Skeletal muscle satellite cell (primary cell): ENCODE results near the gene VDAC2. TPM values are rescaled to one million over a fixed set of nuclear protein-coding genes. Genes with fewer than 3 reads are reported as not detected.

ENCODE experiments used
- H3K27me3 ChIP-seq: 2 replicates; pipeline ENCODE4 v1.7.0; 2013; ENCODE audit warnings: low read length; ENCODE audit not compliant: control insufficient read depth, insufficient read depth
- H3K36me3 ChIP-seq: 2 replicates; pipeline ENCODE4 v1.7.0; 2013; ENCODE audit warnings: mild to moderate bottlenecking, control low read depth, low read length; ENCODE audit not compliant: insufficient read depth
- H3K4me1 ChIP-seq: 2 replicates; pipeline ENCODE4 v1.7.0; 2013; ENCODE audit warnings: low read length; ENCODE audit not compliant: control insufficient read depth, insufficient read depth
- H3K4me2 ChIP-seq: 2 replicates; pipeline ENCODE4 v1.7.0; 2013; ENCODE audit warnings: mild to moderate bottlenecking, low read length
- H3K4me3 ChIP-seq: 2 replicates; pipeline ENCODE4 v1.7.0; 2013; ENCODE audit warnings: low read length
- H3K9ac ChIP-seq: 2 replicates; pipeline ENCODE4 v1.7.0; 2013; ENCODE audit warnings: mild to moderate bottlenecking, low read depth, low read length, moderate library complexity
- H3K9me3 ChIP-seq: replicated peaks from 2 replicates; pipeline ENCODE4 v1.7.0; 2013; ENCODE audit warnings: mild to moderate bottlenecking, control low read depth, low read length
- total RNA-seq: library from RNA; depleted of rRNA; stranded (reverse); fragments of >200 nt; gene quantifications from 2 replicates; pipeline ENCODE4 v1.2.3, GENCODE V29; 2012; rRNA removed

The VDAC2 gene, protein sequence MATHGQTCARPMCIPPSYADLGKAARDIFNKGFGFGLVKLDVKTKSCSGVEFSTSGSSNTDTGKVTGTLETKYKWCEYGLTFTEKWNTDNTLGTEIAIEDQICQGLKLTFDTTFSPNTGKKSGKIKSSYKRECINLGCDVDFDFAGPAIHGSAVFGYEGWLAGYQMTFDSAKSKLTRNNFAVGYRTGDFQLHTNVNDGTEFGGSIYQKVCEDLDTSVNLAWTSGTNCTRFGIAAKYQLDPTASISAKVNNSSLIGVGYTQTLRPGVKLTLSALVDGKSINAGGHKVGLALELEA
- total RNA-seq: 179 and 241 TPM in 2 replicates

DNA sequence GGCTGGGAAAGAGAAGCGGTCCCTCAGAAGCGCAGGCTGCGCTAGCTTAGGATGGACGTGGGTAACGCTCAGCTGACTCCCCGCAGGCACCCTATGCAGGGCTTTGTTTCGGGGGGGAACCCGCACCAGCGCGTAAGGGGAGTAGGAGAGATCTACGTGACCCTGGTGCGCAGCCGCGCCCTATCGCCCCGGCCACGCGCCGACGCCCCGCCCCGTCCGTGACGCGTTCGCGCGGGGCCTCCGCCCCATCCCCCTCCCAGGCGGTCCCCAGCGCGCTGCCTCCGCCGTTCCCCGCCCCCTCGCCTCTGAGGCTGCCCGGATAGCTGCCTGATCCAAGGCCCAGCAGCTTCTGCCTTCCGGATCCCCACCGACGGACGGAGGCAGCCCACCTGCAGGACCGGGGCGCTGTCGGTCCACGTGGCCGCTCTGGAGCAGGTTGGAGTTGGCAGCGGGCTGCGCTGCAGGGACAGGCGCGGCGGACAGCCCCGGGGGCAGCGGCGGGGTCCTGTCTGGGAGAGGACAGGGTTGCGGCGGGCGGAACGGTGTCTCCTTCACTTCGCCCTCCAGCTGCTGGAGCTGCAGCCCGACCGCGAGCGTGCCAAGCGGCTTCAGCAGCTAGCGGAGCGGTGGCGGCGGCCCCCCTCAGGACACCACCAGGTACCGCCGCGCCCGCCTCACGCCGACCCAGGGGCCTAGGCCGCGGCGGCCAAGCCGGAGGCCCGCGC, at the start of gene VDAC2:
Gene VDAC2, plus strand, starts transcription at position 515 of the 725 bp plus-strand sequence. CDS start 363 bp downstream, outside the sequence.
- H3K4me2 ChIP-seq: peak within 1 kb of the TSS; percentile 99
- no peaks in the 10 kb centered on the region for H3K9me3 ChIP-seq
- peaks cover 29% of the 10 kb centered on the region for H3K4me1 ChIP-seq
- H3K4me3 ChIP-seq: peak within 1 kb of the TSS; percentile 98
- H3K27me3 ChIP-seq: no peaks in the 10 kb centered on the region
- H3K36me3 ChIP-seq: peaks cover 26% of the 10 kb centered on the region
- peak within 1 kb of the TSS; percentile 98 for H3K9ac ChIP-seq

DNA sequence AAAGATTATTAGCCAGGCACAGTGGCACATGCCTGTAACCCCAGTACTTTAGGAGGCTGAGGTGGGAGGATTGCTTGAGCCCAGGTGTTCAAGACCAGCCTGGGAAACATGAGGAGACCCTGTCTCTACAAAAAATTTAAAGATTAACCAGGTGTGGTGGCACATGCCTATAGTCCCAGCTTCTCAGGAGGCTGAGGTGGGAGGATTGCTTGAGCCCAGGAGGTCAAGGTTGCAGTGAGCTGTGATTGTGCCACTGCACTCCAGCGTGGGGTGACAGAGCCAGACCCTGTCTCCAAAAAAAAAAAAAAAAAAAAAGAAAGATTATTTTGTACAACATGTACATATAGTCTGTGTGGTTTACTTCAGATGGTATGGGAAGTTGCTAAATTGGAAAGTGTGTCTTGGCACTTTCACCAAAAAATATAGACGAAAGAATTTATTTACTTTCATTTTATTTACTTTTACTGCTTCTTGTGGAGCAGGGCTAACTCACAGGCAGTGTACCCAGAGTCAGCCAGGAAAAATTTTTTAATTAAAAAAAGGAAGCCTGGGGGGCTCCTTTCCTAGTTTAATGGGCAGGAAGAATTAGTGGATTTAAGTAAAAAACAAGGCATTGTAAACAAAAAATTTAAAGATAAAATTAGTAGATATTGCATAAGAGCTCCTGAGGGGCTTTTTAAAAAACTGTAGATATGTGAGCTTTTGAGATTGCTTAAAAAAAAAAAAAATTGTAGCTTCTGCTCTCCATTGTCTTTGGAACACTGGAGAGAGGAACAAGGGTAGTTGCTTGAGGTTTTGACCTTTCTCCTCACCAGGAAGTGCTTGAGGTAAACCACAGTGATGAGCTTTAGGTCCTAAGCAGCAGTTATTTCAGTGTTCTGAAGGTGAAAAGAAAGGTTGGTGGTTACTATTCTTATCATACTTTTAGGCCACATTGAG, 44.6 kb upstream of the VDAC2 start:
- Histone ChIP-seq H3K4me3 (no peak overlapping the region), H3K9ac (no peak overlapping the region), H3K27me3 (no peaks in the 10 kb centered on the region), H3K4me1 (no peaks in the 10 kb centered on the region), H3K9me3 (no peaks in the 10 kb centered on the region), H3K4me2 (no peak overlapping the region), H3K36me3 (peaks cover 11% of the 10 kb centered on the region)

DNA sequence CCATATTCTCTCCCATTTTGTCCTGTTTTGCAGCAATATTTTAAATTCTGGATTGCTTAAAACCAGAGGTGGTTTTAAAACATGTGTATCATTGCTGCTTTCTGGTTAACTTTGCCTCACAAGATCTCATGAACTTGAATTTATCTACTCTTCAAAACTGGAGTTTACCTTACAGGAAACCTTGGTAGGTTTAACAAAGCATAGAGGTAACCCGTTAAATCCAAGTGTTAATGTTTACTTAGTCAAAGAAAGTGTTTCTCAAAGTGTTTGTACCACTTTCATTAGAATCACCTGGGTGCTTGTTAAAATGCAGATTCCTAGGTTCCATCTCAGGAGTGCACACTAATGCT, 44.0 kb upstream of the VDAC2 start:
- Histone ChIP-seq H3K36me3 (peaks cover 11% of the 10 kb centered on the region), H3K9me3 (no peaks in the 10 kb centered on the region), H3K4me3 (no peak overlapping the region), H3K4me2 (no peak overlapping the region), H3K27me3 (no peaks in the 10 kb centered on the region), H3K9ac (no peak overlapping the region), H3K4me1 (no peaks in the 10 kb centered on the region)

DNA sequence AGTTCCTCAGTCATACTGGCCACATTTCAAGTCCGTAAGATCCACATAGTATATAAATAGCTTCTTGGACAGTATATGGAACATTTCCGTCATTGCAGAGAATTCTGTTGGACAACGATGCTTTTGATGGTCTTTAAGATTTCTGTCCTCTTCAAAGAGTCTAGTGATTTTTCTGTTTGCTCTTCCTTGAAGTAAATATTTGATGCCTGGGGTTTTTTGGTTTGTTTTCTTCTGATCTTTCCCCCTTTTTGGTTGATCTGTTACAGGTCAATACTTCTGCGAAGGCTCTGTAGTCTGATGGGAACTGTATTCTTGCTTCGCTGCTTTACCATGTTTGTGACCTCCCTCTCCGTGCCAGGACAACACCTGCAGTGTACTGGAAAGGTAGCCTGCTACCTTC, 42.3 kb upstream of the VDAC2 start:
- Histone ChIP-seq H3K36me3 (peaks cover 14% of the 10 kb centered on the region), H3K4me3 (no peak overlapping the region), H3K4me1 (no peaks in the 10 kb centered on the region), H3K9ac (no peak overlapping the region), H3K9me3 (no peaks in the 10 kb centered on the region), H3K4me2 (no peak overlapping the region), H3K27me3 (no peaks in the 10 kb centered on the region)

DNA sequence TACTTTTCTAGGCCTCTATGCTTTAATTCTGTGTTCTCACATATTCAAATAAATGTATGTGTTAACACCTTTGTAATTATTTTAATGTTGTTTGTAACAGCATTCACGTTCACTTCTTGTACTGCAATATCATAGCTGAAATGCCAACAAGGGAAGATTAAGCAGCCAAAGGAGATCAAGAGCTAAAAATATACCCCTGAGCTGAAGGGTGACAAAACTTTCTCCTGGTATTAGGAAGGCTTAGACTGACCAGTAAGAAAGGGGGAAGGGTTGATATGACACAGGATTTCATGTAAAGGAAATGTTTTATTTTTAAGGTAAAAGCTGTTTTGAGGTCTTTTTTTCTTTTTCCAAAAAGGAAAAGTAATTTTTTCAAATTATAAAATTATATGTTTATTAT, 40.4 kb upstream of the VDAC2 start:
- Histone ChIP-seq H3K27me3 (no peaks in the 10 kb centered on the region), H3K4me1 (no peaks in the 10 kb centered on the region), H3K9ac (no peak overlapping the region), H3K4me3 (no peak overlapping the region), H3K9me3 (no peaks in the 10 kb centered on the region), H3K36me3 (peaks cover 20% of the 10 kb centered on the region), H3K4me2 (no peak overlapping the region)

DNA sequence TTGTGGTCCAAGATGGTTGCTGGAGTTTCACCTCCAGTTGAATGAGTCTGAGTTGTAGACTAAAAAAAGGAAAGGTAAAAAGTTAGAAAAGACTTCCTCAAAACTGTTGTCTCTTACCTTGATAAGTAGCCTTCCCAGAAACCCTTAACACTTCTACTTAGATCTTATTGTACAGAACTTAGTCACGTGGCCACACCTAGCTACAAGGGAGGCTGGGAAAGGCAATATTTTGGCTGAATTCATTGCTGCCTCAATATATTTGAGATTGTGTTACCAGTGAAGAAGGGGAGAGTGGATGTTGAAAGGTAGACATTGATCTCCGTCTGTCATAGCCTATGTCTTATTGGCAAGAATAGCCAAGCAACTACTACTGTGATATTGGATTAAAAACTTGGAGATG, 35.5 kb upstream of the VDAC2 start:
- H3K4me3 ChIP-seq: no peak overlapping the region
- H3K36me3 ChIP-seq: peaks cover 23% of the 10 kb centered on the region
- no peak overlapping the region for H3K9ac ChIP-seq
- no peaks in the 10 kb centered on the region for H3K27me3 ChIP-seq
- no peak overlapping the region for H3K4me2 ChIP-seq
- H3K4me1 ChIP-seq: no peaks in the 10 kb centered on the region
- H3K9me3 ChIP-seq: no peaks in the 10 kb centered on the region

DNA sequence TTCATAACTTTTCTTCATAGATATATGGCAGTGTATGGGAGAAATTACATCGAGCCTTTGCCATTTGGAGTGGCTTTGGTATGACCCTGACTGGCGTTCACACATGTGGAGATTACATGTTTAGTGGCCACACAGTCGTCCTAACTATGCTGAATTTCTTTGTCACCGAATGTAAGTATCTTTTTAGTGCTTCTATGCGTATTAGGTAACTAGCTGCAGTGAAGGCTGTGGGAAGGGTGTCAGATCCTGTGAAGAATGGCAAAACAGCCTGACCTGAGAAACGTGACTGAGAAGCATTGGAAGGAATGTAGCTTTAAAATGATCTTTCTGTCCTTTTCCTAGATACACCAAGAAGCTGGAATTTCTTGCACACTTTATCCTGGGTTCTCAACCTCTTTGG, 34.5 kb upstream of the VDAC2 start:
- H3K9me3 ChIP-seq: no peaks in the 10 kb centered on the region
- H3K4me3 ChIP-seq: no peak overlapping the region
- no peak overlapping the region for H3K9ac ChIP-seq
- H3K4me1 ChIP-seq: peaks cover 1% of the 10 kb centered on the region
- no peaks in the 10 kb centered on the region for H3K27me3 ChIP-seq
- no peak overlapping the region for H3K4me2 ChIP-seq
- peaks cover 20% of the 10 kb centered on the region for H3K36me3 ChIP-seq

DNA sequence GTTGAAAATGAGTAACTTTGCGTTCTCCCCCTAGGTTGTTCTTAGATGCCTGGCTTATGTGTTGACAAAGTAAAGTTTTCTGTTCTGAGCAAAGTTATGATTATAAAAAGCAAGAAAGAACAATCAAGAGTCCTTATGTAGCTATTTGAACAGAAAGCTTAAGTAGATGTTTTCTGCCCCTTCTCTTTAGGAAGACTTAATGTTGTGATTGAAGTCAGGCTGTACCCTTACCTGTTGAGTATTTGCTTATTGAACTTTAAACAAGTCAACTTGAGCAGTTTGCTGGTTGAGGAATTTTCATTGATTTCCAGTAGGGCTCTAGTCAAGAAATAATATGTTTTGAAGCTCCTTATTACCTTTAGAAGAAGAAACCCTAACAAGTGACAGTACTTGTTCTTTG, 33.9 kb upstream of the VDAC2 start:
- Histone ChIP-seq H3K27me3 (no peaks in the 10 kb centered on the region), H3K4me2 (no peak overlapping the region), H3K9ac (no peak overlapping the region), H3K36me3 (peaks cover 20% of the 10 kb centered on the region), H3K4me3 (no peak overlapping the region), H3K4me1 (peaks cover 3% of the 10 kb centered on the region), H3K9me3 (no peaks in the 10 kb centered on the region)

DNA sequence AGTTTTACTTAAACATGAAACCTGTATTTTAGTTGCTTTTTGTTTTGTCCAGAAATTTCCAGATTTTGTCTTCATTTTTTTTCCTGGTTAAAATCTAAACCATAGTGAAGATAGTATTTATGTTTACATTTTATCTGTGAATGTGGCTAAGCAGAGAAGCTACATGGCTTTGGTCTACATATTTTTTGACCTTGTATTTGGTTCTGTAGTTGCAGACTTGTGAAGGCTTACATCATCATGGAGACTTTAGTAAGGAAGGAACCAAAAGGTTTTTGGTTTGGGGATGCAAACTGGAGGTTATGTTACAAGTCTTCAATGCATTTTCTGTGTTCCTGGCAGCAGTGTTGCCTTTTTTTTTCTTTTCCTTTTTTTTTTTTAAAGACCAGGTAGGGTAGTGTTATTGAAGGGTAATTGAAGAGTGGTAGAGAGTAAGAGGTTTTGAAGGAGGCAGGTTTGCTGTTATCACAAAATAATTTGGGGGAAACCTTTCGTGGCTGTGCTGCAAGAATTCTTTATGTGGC, 30.9 kb upstream of the VDAC2 start:
- H3K27me3 ChIP-seq: no peaks in the 10 kb centered on the region
- H3K4me1 ChIP-seq: peaks cover 3% of the 10 kb centered on the region
- no peak overlapping the region for H3K4me2 ChIP-seq
- H3K9ac ChIP-seq: no peak overlapping the region
- H3K36me3 ChIP-seq: peaks cover 15% of the 10 kb centered on the region
- no peak overlapping the region for H3K4me3 ChIP-seq
- no peaks in the 10 kb centered on the region for H3K9me3 ChIP-seq

DNA sequence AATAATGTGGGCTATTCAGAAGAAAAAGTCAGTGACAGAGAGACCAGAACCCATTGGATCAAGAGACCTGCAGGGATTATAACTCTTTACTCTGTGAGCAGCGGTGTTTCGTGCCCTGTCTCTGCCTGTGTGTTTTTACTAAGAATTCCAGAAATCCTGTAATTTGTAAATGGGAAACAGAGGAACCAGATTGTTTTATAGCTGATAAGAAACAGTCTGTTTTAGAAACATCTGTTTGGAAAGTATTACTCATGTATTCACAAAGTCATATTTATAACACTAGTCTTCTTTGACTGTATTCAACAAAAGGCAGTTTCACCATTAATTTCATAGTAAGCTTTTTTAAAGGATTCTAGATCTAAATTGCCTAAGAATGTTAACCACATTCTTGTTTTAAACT, 30.0 kb upstream of the VDAC2 start:
- Histone ChIP-seq H3K27me3 (no peaks in the 10 kb centered on the region), H3K4me1 (peaks cover 3% of the 10 kb centered on the region), H3K4me2 (no peak overlapping the region), H3K9me3 (no peaks in the 10 kb centered on the region), H3K4me3 (no peak overlapping the region), H3K9ac (no peak overlapping the region), H3K36me3 (peaks cover 11% of the 10 kb centered on the region)

DNA sequence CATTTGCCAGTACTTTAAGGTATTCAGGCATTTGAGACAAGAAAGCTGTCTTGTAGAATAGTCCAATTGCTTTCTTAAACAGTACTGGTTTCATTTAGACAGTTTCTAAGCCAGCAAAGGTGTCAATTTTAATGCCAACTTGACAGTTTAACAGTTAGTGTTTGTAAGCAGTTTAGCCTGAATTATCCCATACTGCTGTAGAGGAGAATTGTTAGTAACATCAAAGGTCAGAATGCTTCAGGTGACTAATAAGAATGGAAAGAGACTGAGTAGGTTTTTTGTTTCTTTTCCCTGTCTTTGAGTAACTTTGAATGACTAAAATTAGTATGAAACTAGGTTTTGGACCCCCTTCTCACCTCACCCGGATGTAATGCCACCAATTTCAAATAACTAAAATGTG, 29.5 kb upstream of the VDAC2 start:
- H3K9me3 ChIP-seq: no peaks in the 10 kb centered on the region
- peaks cover 7% of the 10 kb centered on the region for H3K36me3 ChIP-seq
- H3K4me2 ChIP-seq: no peak overlapping the region
- H3K27me3 ChIP-seq: no peaks in the 10 kb centered on the region
- H3K4me3 ChIP-seq: no peak overlapping the region
- no peak overlapping the region for H3K9ac ChIP-seq
- peaks cover 3% of the 10 kb centered on the region for H3K4me1 ChIP-seq
